T-helper 22 cell (primary cell): Measurements from ENCODE around the gene TTC6.

Experiments
- DNase-seq: peaks from one replicate; pipeline ENCODE4 v3.0.0-alpha.2; 2020; ENCODE audit warnings: low read depth

The TTC6 gene

GRCh38 chr14:37585971-37586796 lies 9.2 kb upstream of the TTC6 start:
- DNase-seq = no peak

GRCh38 chr14:37586797-37587130 lies 8.7 kb upstream of the TTC6 start:
- DNase-seq = no peak

- DNase-seq = no peak
Measured at GRCh38 chr14:37587131-37587803, 8.2 kb upstream of the TTC6 start.

GRCh38 chr14:37587881-37588666 lies 7.4 kb upstream of the TTC6 start:
- no peak for DNase-seq

- no peak for DNase-seq
Measured at GRCh38 chr14:37588667-37588955, 6.8 kb upstream of the TTC6 start.

GRCh38 chr14:37588956-37589714 lies 6.3 kb upstream of the TTC6 start:
- no peak for DNase-seq

GRCh38 chr14:37589715-37590427 lies 5.6 kb upstream of the TTC6 start:
- DNase-seq = no peak

GRCh38 chr14:37590428-37591139 lies 4.8 kb upstream of the TTC6 start:
- no peak for DNase-seq

GRCh38 chr14:37591311-37591940 lies 4.0 kb upstream of the TTC6 start:
- DNase-seq = no peak

- no peak for DNase-seq
Measured at GRCh38 chr14:37591941-37592481, 3.4 kb upstream of the TTC6 start.

- DNase-seq = no peak
Measured at GRCh38 chr14:37592482-37593408, 2.7 kb upstream of the TTC6 start.

GRCh38 chr14:37593511-37594237 lies 1.8 kb upstream of the TTC6 start:
- DNase-seq = no peak

- DNase-seq = no peak
Measured at GRCh38 chr14:37594238-37594970, 1.0 kb upstream of the TTC6 start.

GRCh38 chr14:37595809-37596621 lies 586 bp downstream of the TTC6 start:
- peak; percentile 29 for DNase-seq

GRCh38 chr14:37596790-37597472 lies 1.5 kb downstream of the TTC6 start:
- DNase-seq = no peak

GRCh38 chr14:37597538-37597913 lies 2.1 kb downstream of the TTC6 start:
- DNase-seq = no peak
